Mesodermal cell (in vitro differentiated cells): ENCODE data around the gene SLC38A9.
A peak's percentile ranks its signal among the peaks of the same experiment; 100 is the strongest.

Experiments used
- H3K27ac ChIP-seq: 2 replicates; pipeline ENCODE4 v1.7.0; 2013; ENCODE audit warnings: mild to moderate bottlenecking, low read depth, low read length, moderate library complexity; ENCODE audit not compliant: severe bottlenecking
- H3K36me3 ChIP-seq: 2 replicates; pipeline ENCODE4 v1.7.1; 2013; ENCODE audit warnings: mild to moderate bottlenecking, low read length, moderate library complexity; ENCODE audit not compliant: control insufficient read depth, insufficient read depth
- H3K4me1 ChIP-seq: one replicate; pipeline ENCODE4 v1.7.1; 2013; ENCODE audit warnings: mild to moderate bottlenecking, low read length; ENCODE audit not compliant: insufficient read depth, control insufficient read depth, poor library complexity, severe bottlenecking
- H3K4me3 ChIP-seq: 2 replicates; pipeline ENCODE4 v1.7.0; 2013; ENCODE audit warnings: low read length, control low read depth, mild to moderate bottlenecking; ENCODE audit not compliant: insufficient read depth, poor library complexity, severe bottlenecking; ENCODE audit errors: extremely low read depth
- H3K9me3 ChIP-seq: 2 replicates; pipeline ENCODE4 v1.7.1; 2013; ENCODE audit warnings: mild to moderate bottlenecking, low read length, moderate library complexity; ENCODE audit not compliant: control insufficient read depth
- WGBS, 2 experiments: methylation state at CpG; one replicate each; pipeline ENCODE4 v1.1.5; 2013; ENCODE audit warnings: missing lambda C conversion rate in 2 of 2; ENCODE audit not compliant: insufficient coverage in 2 of 2; 5-methylcytosine and 5-hydroxymethylcytosine counted together

Gene SLC38A9

DNA sequence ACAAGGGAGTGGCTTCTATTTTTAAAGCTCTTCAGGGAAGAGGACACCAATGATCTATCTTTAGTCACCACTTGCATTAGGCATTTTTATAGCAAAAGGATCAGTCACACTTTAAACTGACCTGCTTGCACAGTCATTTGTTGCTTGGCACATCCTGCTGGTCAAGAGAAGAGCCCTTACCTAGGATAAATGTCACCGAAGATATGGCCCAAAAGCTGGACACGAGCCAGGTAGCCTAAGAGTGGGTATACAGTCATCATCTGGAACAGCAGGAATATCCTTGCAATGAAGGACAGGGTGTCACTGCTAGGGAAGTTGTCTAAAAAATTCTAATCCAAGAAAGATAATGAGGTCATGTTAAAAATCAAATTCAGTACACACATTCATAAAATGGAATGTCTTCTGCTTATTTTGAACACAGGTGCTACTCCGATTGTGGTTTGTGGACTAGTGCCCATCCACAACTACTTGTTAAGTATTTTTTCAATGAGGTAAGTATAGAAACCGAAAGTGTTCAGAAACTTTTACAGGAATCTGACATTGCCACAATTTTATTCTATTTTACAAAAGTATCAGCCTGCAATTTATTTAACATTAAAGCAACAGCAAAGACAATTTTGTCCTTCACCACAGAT is 78.4 kb downstream of the SLC38A9 start:
- Histone ChIP-seq H3K4me3 (no peak overlapping the region), H3K27ac (no peak overlapping the region), H3K9me3 (no peaks in the 10 kb centered on the region), H3K36me3 (peaks cover 11% of the 10 kb centered on the region), H3K4me1 (peaks cover 4% of the 10 kb centered on the region)
- 95 to 100% methylated on average over 2 to 3 of the region's 4 CpGs for WGBS, 2 experiments

DNA sequence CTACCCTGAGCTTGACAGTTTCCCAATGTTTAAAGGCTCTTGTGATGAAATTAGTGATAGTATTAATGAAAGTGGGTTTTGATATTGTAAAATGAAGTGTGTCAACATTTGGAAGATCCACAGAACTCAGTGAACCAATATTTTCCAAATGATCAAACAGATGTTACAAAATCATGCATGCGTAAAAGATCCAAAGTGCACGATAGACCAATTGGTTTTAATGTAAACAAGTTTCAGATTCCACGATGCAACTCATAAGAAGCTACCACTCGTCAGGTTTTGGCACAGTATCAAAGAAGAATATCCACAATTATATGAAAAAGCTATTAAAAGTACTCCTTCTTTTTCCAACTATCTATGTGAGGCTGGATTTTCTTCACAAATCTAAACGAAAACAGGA is 82.3 kb downstream of the SLC38A9 start:
- no peak overlapping the region for H3K4me3 ChIP-seq
- no peak overlapping the region for H3K27ac ChIP-seq
- 80 to 100% methylated on average over 1 to 3 of the region's 5 CpGs for WGBS, 2 experiments
- H3K4me1 ChIP-seq, result peaks cover 4% of the 10 kb centered on the region
- peaks cover 10% of the 10 kb centered on the region for H3K36me3 ChIP-seq
- no peaks in the 10 kb centered on the region for H3K9me3 ChIP-seq

DNA sequence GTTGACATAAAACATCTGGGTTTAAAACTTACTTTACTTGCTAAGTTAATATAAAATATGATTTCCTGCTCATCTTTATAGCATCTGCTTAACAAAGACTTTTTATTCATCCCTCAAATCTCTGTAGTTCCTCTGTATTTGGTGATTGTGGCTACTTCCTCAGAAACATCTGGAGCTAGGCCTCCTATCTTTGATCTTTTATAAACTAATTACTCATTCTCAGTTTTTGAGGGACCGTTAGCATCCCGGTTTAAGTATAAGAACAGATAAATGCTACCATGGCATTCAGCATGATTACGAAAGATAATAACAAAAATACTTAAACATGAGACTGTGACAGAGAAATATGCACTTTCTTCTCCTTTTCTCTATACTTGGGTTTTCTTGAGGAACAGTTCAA is 85.3 kb downstream of the SLC38A9 start:
- no peak overlapping the region for H3K27ac ChIP-seq
- peaks cover 4% of the 10 kb centered on the region for H3K36me3 ChIP-seq
- H3K4me1 ChIP-seq, result peaks cover 4% of the 10 kb centered on the region
- H3K4me3 ChIP-seq, result no peak overlapping the region
- no CpG with 5 or more reads among the region's 3 CpGs for WGBS, 2 experiments
- no peaks in the 10 kb centered on the region for H3K9me3 ChIP-seq

DNA sequence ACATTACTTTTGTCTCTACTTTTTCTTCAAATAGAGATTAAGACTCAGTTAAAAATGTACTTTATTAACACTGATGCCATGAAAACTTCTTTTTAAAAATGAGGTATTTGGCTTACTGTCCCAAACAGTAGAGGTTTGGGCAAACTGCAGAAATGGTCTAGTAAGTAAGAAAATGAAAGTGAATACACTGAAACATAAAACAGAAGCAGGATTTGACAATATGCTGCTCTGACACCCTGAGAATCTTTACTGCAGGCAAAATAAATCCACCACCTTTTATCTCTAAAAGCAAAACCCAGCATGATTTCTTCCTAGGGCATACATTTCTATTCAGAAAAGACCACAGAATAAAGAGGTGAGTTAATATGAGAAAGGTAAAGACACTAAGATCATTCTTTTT is 86.2 kb downstream of the SLC38A9 start:
- H3K36me3 ChIP-seq, result peaks cover 4% of the 10 kb centered on the region
- no peak overlapping the region for H3K27ac ChIP-seq
- H3K4me3 ChIP-seq, result no peak overlapping the region
- no peaks in the 10 kb centered on the region for H3K9me3 ChIP-seq
- H3K4me1 ChIP-seq, result peaks cover 4% of the 10 kb centered on the region

DNA sequence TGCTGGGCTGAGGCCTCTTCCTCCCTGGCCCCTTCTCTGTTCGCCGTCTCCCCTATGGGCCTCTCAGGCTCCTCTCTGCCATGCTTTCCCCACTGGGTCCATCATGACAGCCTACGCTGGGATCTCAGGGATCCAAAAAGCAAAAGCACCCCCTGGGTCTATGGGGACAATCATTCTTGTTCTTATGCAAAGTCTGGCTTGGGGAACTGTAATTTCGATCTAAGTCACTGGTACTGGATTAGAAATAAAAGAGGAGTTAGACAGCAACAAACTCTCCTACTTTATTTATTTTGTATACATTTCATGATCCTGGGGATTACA is 86.6 kb downstream of the SLC38A9 start:
- 70 to 86% methylated on average over 2 to 3 of the region's 4 CpGs for WGBS, 2 experiments
- H3K27ac ChIP-seq, result peak overlapping the region; percentile 25
- H3K9me3 ChIP-seq, result no peaks in the 10 kb centered on the region

DNA sequence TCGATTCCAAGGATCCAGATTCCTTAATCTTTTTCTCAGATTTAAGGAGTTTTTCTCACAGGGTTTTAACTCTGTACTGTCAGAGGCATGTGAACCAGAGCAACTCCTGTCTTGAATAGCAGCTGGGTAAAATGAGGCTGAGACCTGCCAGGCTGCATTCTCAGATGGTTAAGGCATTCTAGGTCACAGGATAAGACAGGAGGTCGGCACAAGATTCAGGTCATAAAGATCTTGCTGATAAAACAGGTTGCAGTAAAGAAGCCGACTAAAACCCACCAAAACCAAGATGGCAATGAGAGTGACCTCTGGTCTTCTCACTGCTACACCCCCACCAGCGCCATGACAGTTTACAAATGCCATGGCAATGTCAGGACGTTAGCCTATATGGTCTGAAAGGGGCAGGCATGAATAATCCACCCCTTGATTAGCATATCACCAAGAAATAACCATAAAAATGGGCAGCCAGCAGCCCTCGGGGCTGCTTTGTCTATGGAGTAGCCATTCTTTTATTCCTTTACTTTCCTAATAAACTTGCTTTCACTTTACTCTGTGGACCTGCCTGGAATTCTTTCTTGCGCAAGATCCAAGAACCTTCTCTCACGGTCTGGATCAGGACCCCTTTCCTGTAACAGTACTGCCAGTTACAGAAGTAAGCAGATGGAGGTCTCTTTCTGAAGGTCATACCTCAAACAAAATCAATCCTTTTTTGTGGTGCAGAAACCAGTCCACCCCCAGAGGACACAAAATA is 87.1 kb downstream of the SLC38A9 start:
- 60 to 77% methylated on average over 7 of the region's 8 CpGs for WGBS, 2 experiments

More for the DNA sequence above, 86.6 kb downstream of the SLC38A9 start:
- no peak overlapping the region for H3K4me3 ChIP-seq
- peaks cover 4% of the 10 kb centered on the region for H3K36me3 ChIP-seq
- H3K4me1 ChIP-seq, result peaks cover 4% of the 10 kb centered on the region

DNA sequence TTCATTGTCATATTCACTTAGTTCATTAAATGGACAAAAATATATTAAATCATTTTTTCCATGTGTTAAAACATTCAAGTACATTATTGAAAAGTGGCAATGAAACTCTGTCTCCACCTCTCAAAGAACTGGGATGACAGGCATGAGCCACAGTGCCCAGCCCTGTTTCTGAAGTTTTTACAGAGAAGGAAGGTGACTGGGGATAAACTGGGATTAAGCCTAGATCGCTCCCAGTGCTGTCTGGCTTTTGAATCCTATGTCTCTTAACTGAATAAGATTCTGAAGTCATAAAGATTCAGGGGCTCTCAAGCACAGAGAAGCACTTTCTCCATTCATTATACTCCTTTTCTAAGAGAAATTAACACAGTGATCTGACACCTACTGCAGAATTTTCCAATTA is 88.3 kb downstream of the SLC38A9 start:
- WGBS, 2 experiments, result 80 to 100% methylated on average over 1 of the region's 1 CpG
- Histone ChIP-seq H3K9me3 (no peaks in the 10 kb centered on the region), H3K36me3 (peaks cover 4% of the 10 kb centered on the region), H3K4me1 (peaks cover 4% of the 10 kb centered on the region), H3K27ac (no peak overlapping the region), H3K4me3 (no peak overlapping the region)

More for the DNA sequence above, 87.1 kb downstream of the SLC38A9 start:
- peaks cover 4% of the 10 kb centered on the region for H3K4me1 ChIP-seq
- H3K27ac ChIP-seq, result peak overlapping the region; percentile 25
- no peak overlapping the region for H3K4me3 ChIP-seq
- peaks cover 4% of the 10 kb centered on the region for H3K36me3 ChIP-seq
- no peaks in the 10 kb centered on the region for H3K9me3 ChIP-seq

DNA sequence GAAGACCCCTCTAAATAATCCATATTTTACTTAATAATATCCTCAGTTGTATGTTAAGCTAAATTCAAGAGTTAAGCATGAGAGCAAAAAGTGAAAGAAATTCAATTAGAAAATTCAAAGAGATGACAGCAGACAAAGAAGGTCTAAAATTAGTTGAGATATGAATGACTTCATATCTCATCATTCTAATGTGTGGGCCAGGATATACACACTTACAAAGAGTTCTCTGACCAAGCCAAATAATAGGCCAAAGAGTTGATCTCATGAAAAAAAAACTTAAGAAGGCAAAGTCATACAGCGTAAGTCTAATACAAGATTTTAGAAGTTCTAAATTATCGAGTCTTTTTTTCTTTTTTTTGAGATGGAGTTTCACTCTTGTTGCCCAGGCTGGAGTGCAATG is 89.7 kb downstream of the SLC38A9 start:
- WGBS, 2 experiments, result 93 to 100% methylated on average over 1 to 2 of the region's 2 CpGs
- no peak overlapping the region for H3K27ac ChIP-seq
- H3K9me3 ChIP-seq, result no peaks in the 10 kb centered on the region
- peaks cover 4% of the 10 kb centered on the region for H3K36me3 ChIP-seq
- H3K4me1 ChIP-seq, result peaks cover 4% of the 10 kb centered on the region
- H3K4me3 ChIP-seq, result no peak overlapping the region

DNA sequence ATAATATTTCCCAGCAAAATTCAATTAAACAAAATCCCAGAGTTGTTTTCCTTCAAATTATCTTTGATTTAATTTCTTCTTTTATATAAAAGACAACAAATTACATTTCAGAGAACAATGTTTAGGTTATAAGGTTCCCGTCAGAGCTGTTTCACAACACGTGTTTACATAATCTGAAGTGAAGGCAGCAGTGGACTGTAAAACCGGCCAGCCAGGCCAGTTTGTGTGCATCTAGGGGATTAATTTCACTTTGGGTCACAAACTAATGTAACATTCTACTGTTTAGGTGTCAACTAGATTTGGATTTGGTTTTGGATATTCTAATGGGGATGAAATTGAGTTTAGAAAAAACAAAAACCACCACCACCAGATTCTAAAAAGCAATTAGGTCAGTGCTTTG is 90.9 kb downstream of the SLC38A9 start:
- Histone ChIP-seq H3K4me3 (no peak overlapping the region), H3K4me1 (no peaks in the 10 kb centered on the region), H3K36me3 (peaks cover 4% of the 10 kb centered on the region), H3K27ac (no peak overlapping the region), H3K9me3 (no peaks in the 10 kb centered on the region)
- WGBS, 2 experiments, result 100% methylated on average over 1 to 2 of the region's 3 CpGs

DNA sequence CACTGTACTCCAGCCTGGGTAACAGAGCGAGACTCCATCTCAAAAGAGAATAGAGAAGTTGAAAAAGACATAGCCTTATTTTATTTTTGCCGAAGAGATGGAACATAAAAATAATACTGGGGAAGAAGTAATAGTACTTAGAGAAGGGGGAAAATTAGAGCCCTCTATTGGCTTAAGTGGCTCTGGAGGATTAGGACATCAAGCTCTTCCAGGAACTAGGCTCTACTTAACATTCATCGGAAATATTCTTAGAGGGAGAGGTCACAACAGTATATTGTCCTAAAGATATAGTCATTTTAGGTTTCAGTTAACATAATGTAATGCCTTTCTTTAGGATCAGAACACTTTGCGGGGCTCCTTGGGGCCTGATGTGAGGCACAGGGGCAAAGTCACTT is 91.4 kb downstream of the SLC38A9 start:
- H3K4me3 ChIP-seq, result no peak overlapping the region
- H3K27ac ChIP-seq, result no peak overlapping the region
- H3K9me3 ChIP-seq, result no peaks in the 10 kb centered on the region
- H3K4me1 ChIP-seq, result no peaks in the 10 kb centered on the region
- peaks cover 4% of the 10 kb centered on the region for H3K36me3 ChIP-seq
- WGBS, 2 experiments, result 100% methylated on average over 2 to 3 of the region's 4 CpGs

DNA sequence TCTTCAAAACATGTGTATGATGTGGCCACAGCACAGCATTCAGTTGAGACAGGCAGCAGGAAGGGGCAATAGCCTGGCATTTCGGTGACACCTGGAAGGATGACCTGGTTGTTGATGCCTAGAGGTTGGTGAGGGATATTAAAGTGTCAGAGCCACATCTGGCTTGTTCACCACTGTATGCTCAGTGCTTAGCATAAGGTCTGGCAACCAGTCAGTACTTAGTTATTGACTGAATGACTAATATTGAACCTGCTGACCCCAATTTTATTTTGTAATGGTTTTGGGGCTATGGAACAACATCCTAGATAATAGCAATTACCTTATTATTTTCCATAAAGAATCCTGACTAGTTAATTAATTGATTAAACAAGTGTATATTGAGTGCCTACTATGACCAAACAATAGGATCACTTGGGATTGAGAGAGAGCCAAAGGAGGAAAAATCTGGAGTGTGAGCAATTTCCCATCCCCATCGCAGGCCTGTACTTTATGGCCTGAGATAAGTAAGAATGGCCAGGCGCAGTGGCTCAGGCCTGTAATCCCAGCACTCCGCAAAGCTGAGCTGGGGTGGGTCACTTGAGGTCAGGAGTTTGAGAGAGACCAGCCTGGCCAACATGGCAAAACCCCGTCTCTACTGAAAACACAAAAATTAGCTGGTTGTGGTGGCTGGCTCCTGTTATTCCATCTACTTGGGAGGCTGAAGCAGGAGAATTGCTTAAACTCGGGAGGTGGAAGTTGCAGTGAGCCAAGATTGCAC is 91.9 kb downstream of the SLC38A9 start:
- Histone ChIP-seq H3K9me3 (no peaks in the 10 kb centered on the region), H3K27ac (no peak overlapping the region), H3K4me1 (no peaks in the 10 kb centered on the region), H3K4me3 (no peak overlapping the region), H3K36me3 (peaks cover 4% of the 10 kb centered on the region)
- WGBS, 2 experiments, result 89 to 91% methylated on average over 6 of the region's 6 CpGs
